Small intestine (tissue), 7 donors: ENCODE results near the gene PDZK1. TPM values are rescaled to one million over a fixed set of nuclear protein-coding genes. Genes with fewer than 3 reads are reported as not detected.
"Not testable (repeated sequence)": the region's sequence is repeated elsewhere in the genome, so short reads cannot be mapped to it uniquely, and the experiment has no call there.

Experiments used
- DNase-seq, 2 donors: peaks; one replicate each; pipeline versions ENCODE4 v3.0.0 to v3.0.0-alpha.2; 2013
- FAIRE-seq: peaks from 2 replicates; lab custom pipeline; 2012; peaks lifted over from hg19 to GRCh38; lab: Jason Lieb, UNC
- H3K27ac ChIP-seq, 3 donors: one replicate each; pipeline ENCODE4 v1.5.1; 2013; ENCODE audit warnings: low read length in 2 of 3, mild to moderate bottlenecking in 2 of 3, control low read depth in 1 of 3, inconsistent platforms in 1 of 3, low read depth in 1 of 3, moderate library complexity in 1 of 3
- H3K27me3 ChIP-seq, 3 donors: one replicate each; pipeline ENCODE4 v1.6.1; 2013; ENCODE audit warnings: low read length in 3 of 3, inconsistent platforms in 1 of 3; ENCODE audit not compliant: control insufficient read depth in 3 of 3, insufficient read depth in 3 of 3
- H3K36me3 ChIP-seq, 3 donors: one replicate each; pipeline ENCODE4 v1.6.1; 2013; ENCODE audit warnings: low read length in 3 of 3, inconsistent platforms in 1 of 3, low read depth in 1 of 3, mild to moderate bottlenecking in 1 of 3, moderate library complexity in 1 of 3; ENCODE audit not compliant: control insufficient read depth in 3 of 3, insufficient read depth in 2 of 3
- H3K4me1 ChIP-seq, 3 donors: one replicate each; pipeline ENCODE4 v1.6.1; 2013; ENCODE audit warnings: low read length in 2 of 3, inconsistent platforms in 1 of 3, low read depth in 1 of 3, mild to moderate bottlenecking in 1 of 3, moderate library complexity in 1 of 3; ENCODE audit not compliant: control insufficient read depth in 3 of 3, insufficient read depth in 2 of 3
- H3K4me3 ChIP-seq, 3 donors: one replicate each; pipeline ENCODE4 v1.5.1; 2013; ENCODE audit warnings: low read length in 3 of 3, control low read depth in 1 of 3, inconsistent platforms in 1 of 3, low read depth in 1 of 3, mild to moderate bottlenecking in 1 of 3, moderate library complexity in 1 of 3
- H3K9me3 ChIP-seq, 2 donors: one replicate each; pipeline ENCODE4 v1.6.1; 2013; ENCODE audit warnings: low read depth in 1 of 2, low read length in 1 of 2; ENCODE audit not compliant: control insufficient read depth in 2 of 2, insufficient read depth in 1 of 2
- WGBS, 3 donors: extraction: QIAGEN DNeasy Blood & Tissue Kit; methylation state at CpG; one replicate each; pipeline ENCODE4 v1.1.7; 2013; 5-methylcytosine and 5-hydroxymethylcytosine counted together
- polyA plus RNA-seq, 4 donors: library from polyadenylated mRNA; stranded (reverse) in 3 of 4; unstranded in 1 of 4; fragments of 200-250 nt in 3 of 4; fragments of 120-200 nt in 1 of 4; gene quantifications; one replicate each; pipeline versions ENCODE4 v1.2.1 to v1.2.3, GENCODE V29; 2013
- donor health status: healthy with polysubstance abuse.
- donor health status: control.
- donor health status: control.
- donor health status: Bipolar disorder and iron deficiency.
- donor health status: healthy.

PDZK1 gene
- polyA plus RNA-seq, 4 donors = 15.1 to 268 (median 87.0) TPM

DNA sequence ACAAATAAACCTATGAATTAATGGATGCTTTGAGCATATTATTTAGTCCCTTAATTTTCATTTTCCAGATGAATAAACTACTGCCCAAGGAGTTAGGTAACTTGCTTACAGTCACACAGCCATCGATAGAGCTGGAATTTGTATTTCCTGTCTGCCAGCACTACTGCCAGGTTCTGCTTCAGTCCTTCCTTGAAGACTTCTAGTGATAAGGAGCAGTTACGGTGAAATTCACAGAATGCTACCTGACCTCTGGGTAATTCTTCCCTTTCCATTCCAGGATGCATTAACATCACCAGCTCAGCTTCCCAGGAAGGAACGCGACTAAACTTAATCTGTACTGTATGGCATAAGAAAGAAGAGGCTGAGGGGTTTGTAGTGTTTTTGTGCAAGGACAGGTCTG, 23.3 kb upstream of the PDZK1 start:
- Histone ChIP-seq H3K27ac (peak overlapping the region in 2 of 3 donors; percentile 27 to 32), H3K4me3 (no peak overlapping the region), H3K4me1 (no peaks in the 10 kb centered on the region), H3K9me3 (no peaks in the 10 kb centered on the region), H3K36me3 (no peaks in the 10 kb centered on the region), H3K27me3 (no peaks in the 10 kb centered on the region)
- WGBS, 3 donors = 51 to 74% (median 53%) methylated on average over 4 of the region's 4 CpGs
- FAIRE-seq (no peak), DNase-seq (peak; percentile 26 to 51)

DNA sequence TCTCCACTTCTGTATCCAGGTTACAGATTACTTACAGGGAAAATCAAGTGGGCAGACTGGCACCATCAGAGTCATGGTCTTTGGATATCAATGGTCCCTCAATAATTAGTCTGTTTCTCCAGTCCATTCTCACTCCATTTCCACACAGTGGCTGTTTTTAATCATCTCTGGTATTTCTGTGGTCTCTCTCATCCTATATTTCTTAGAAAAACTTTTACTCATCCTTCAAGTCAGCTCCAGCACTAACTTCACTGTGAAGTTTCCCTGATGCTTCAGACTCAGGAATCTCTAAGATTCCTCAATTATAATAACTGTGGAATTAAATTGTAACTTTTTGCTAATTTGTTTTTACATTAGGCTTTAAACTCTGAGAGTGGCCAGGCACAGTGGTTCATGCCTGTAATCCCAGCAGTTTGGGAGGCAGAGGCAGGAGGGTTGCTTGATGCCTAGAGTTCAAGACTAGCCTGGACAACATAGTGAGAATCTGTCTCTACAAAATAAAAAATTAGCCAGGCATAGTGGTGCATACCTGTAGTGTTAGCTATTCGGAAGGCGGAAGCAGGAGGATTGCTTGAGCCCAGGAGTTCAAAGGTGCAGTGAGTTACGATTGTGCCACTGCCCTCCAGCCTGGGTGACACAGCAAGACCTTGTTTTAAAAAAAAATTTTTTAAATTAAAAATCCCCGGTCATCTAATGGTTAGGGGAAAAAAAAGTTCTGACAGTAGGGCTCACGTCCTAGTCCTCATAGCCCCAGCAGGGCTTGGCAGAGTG, 22.7 kb upstream of the PDZK1 start:
- H3K4me3 ChIP-seq = no peak overlapping the region
- 37 to 73% (median 52%) methylated on average over 5 of the region's 5 CpGs for WGBS, 3 donors
- DNase-seq = peak; percentile 30 to 71
- H3K4me1 ChIP-seq = no peaks in the 10 kb centered on the region
- no peaks in the 10 kb centered on the region for H3K36me3 ChIP-seq
- H3K27me3 ChIP-seq = no peaks in the 10 kb centered on the region
- H3K9me3 ChIP-seq = no peaks in the 10 kb centered on the region
- H3K27ac ChIP-seq = peak overlapping the region in 1 of 3 donors; percentile 27
- FAIRE-seq = no peak

DNA sequence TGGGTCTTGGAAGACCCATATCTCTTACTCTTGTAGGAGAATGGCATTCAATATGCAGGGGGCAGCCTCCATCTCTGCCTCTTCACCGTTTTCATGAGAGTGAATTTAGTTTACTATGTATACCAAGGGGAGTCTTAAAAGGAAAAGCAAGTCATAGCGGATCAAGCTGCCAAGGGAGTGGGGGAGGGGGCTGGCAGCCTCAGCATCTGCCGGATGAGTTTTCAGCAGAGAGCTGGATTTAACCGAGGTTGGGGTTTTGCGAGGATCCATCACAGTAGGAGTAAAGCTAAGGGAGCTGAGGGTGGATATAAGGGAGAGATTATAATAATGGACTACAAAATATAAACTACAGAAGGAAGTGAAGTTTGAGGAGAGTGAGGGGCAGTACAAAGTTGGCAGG, 22.0 kb upstream of the PDZK1 start:
- no peak for FAIRE-seq
- WGBS, 3 donors = 72 to 86% (median 85%) methylated on average over 5 of the region's 5 CpGs

DNA sequence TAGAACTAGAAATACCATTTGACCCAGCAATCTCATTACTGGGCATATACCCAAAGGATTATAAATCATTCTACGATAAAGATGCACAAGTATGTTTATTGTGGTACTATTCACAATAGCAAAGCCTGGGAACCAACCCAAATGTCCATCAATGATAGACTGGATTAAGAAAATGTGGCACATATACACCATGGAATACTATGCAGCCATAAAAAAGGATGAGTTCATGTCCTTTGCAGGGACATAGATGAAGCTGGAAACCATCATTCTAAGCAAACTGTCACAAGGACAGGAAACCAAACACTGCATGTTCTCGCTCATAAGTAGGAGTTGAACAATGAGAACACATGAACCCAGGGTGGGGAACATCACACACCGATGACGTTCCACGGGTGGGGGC, 19.0 kb upstream of the PDZK1 start:
- 92 to 95% (median 94%) methylated on average over 5 of the region's 5 CpGs for WGBS, 3 donors
- not testable (repeated sequence) for H3K4me3 ChIP-seq, H3K9me3 ChIP-seq, H3K27ac ChIP-seq, FAIRE-seq, H3K4me1 ChIP-seq, H3K27me3 ChIP-seq, DNase-seq, H3K36me3 ChIP-seq

More for the DNA sequence above, 22.0 kb upstream of the PDZK1 start:
- H3K4me1 ChIP-seq = no peaks in the 10 kb centered on the region
- no peaks in the 10 kb centered on the region for H3K9me3 ChIP-seq
- no peak overlapping the region for H3K27ac ChIP-seq
- no peaks in the 10 kb centered on the region for H3K36me3 ChIP-seq
- H3K27me3 ChIP-seq = no peaks in the 10 kb centered on the region
- no peak overlapping the region for H3K4me3 ChIP-seq
- DNase-seq = no peak

DNA sequence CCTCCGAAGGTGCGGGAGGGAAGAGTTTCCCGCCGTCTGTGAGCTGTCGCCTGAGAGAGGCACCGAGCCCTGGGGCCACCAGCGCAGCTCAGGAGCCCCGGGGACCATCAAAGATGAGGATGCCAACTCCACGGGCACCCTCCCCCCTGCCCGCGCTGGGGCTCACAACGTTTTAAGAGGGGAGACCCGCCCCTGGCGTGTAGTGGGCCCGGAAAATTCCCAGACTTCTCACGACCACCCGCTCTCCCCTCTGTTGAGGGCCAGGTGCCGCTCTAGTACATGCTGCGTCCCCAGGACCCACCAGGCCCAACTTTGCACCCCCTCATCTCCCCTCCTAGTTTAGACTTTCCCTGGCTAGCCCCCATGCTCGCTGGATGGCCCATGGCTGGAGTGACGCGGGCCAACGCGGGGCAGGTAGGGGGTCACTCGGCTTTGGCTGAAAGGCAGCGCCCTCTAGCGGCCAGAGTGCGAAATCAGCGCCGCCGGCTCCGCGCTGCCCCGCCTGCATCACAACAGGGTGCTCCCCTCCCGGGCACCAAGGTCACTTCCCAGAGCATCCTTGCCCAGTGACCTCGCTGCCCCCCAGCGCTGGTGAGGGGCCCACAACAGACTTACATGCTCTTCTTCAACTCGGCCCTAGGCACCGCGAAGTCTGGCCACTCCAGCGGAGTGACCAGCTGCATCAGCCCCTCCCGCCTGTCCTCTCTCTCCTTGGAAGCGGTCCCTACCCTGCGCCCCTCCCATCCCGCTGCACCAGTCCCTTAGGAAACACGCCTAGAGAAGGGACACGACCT, 13.9 kb upstream of the PDZK1 start:
- 11 to 17% (median 17%) methylated on average over 42 to 47 of the region's 47 CpGs for WGBS, 3 donors
- Histone ChIP-seq H3K4me3 (peak overlapping the region in 2 of 3 donors; percentile 33 to 40), H3K27me3 (peaks cover 0 to 12% (median 0%) of the 10 kb centered on the region in 3 donors), H3K4me1 (peaks cover 0 to 19% (median 6%) of the 10 kb centered on the region in 3 donors), H3K27ac (peak overlapping the region in 1 of 3 donors; percentile 59), H3K36me3 (no peaks in the 10 kb centered on the region), H3K9me3 (no peaks in the 10 kb centered on the region)
- DNase-seq = peak; percentile 60 to 72
- FAIRE-seq = no peak

DNA sequence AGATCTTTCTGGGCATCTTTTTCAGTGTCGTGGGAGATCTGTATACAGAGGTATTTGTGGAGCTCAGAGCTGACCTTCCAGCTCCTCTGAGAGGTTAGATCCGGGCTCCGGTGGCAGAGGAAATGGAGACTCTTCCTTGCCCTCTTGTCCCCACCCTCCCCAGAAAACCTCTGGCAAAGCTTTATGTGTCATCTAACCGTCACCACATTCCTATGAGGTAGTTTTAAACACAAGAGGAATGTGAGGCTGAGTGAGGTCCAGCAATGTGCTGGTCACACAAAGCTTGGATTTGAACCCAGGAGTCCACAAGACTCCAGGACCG, 13.3 kb upstream of the PDZK1 start:
- 55 to 65% (median 62%) methylated on average over 5 of the region's 5 CpGs for WGBS, 3 donors
- Histone ChIP-seq H3K9me3 (no peaks in the 10 kb centered on the region), H3K27ac (peak overlapping the region in 1 of 3 donors; percentile 59), H3K36me3 (no peaks in the 10 kb centered on the region), H3K4me1 (peaks cover 0 to 19% (median 11%) of the 10 kb centered on the region in 3 donors), H3K27me3 (peaks cover 0 to 12% (median 0%) of the 10 kb centered on the region in 3 donors), H3K4me3 (peak overlapping the region in 1 of 3 donors; percentile 40)
- DNase-seq (no peak), FAIRE-seq (no peak)

DNA sequence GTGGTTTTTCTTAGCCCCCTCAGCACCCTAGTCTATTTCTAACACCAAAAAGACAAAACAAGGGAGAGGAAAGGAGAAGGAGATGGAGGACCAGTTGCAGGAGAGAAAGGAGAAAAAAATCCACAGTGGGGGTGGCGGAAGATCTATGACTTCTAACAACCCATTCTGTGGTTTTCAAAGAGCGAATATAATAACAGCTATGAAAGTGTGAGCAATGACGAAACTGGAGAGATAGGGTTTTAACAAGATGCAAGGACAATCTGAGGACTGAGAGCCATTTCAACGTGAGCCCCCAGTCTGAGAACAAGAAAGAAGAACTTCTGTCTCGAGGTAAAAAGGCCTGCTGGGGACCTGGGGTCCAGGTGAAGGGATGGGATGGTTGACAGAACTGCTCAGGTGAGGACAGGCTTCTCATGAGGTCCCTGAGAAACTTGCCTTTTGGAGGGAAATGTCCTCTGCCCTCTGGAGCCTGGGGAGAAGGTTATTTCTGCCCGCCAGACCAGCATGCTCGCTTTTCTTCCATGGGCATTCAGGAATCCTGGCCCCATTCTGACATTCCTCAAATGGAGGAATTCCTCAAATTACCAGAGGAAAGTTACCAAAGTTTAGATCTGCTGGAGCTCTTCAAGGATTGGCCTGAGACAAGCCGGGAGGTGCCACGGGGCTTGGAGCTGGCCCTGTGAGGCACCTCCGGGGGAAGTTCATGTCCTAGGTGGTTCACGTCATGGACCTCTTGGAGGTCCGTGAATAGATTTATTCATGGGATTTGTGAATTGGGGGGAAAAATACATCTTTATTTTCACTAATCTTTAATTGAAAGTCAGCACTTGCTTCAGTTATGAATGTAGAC, 12.3 kb upstream of the PDZK1 start, which contains the start of gene CD160:
TSS of gene CD160 (plus strand) at position 270 of the 850 bp plus-strand sequence. CDS start 8,829 bp downstream, outside the sequence.
- peaks cover 0 to 28% (median 13%) of the 10 kb centered on the region in 3 donors for H3K4me1 ChIP-seq
- peak within 1 kb of the TSS in 1 of 3 donors; percentile 40 for H3K4me3 ChIP-seq
- H3K27me3 ChIP-seq = peaks cover 0 to 12% (median 0%) of the 10 kb centered on the region in 3 donors
- no peaks in the 10 kb centered on the region for H3K9me3 ChIP-seq
- no peak for FAIRE-seq
- peak within 1 kb of the TSS in 1 of 3 donors; percentile 59 for H3K27ac ChIP-seq
- DNase-seq = peak in 1 of 2 donors; percentile 40
- 83 to 86% (median 85%) methylated on average over 12 of the region's 12 CpGs for WGBS, 3 donors
- H3K36me3 ChIP-seq = peaks cover 0 to 1% (median 0%) of the 10 kb centered on the region in 3 donors
